RWPE2 (cell line): ENCODE measurements around the gene TK1.
A peak's percentile ranks its signal among the peaks of the same experiment; 100 is the strongest.

ENCODE experiments used
- ATAC-seq: fragments of 200-7000 bp; cut with Tn5 transposase; 3 replicates; pipeline ENCODE4 v1.9.1; 2021; ENCODE audit warnings: low read depth
- DNase-seq: peaks from one replicate; pipeline ENCODE4 v3.0.0-alpha.2; 2020; ENCODE audit warnings: low spot score
- H3K27ac ChIP-seq: fragments of 450-650 bp; 2 replicates; pipeline ENCODE4 v1.5.1; 2017; ENCODE audit warnings: mild to moderate bottlenecking; ENCODE audit not compliant: poor library complexity, severe bottlenecking
- H3K27me3 ChIP-seq: fragments of 250-450 bp; sonication (Bioruptor Pico); 2 replicates; pipeline ENCODE4 v1.5.1; 2021; ENCODE audit warnings: mild to moderate bottlenecking, moderate library complexity; ENCODE audit not compliant: insufficient read depth, poor library complexity, severe bottlenecking
- H3K36me3 ChIP-seq: fragments of 250-450 bp; sonication (Bioruptor Pico); 2 replicates; pipeline ENCODE4 v1.5.1; 2020; ENCODE audit warnings: low read depth, mild to moderate bottlenecking, moderate library complexity
- H3K4me1 ChIP-seq: fragments of 250-450 bp; sonication (Bioruptor Pico); 2 replicates; pipeline ENCODE4 v1.5.1; 2021; ENCODE audit warnings: mild to moderate bottlenecking, moderate library complexity; ENCODE audit not compliant: insufficient read depth, poor library complexity, severe bottlenecking
- H3K4me3 ChIP-seq: fragments of 250-450 bp; sonication (Bioruptor Pico); 2 replicates; pipeline ENCODE4 v1.5.1; 2021; ENCODE audit warnings: mild to moderate bottlenecking, moderate library complexity; ENCODE audit not compliant: severe bottlenecking
- H3K9me3 ChIP-seq: fragments of 250-450 bp; sonication (Bioruptor Pico); 2 replicates; pipeline ENCODE4 v1.5.1; 2021; ENCODE audit warnings: mild to moderate bottlenecking, moderate library complexity; ENCODE audit not compliant: severe bottlenecking
- CTCF ChIP-seq: fragments of 450-650 bp; IDR thresholded peaks from one replicate; pipeline ENCODE4 v1.5.1; 2017; ENCODE audit warnings: mild to moderate bottlenecking, moderate library complexity; ENCODE audit not compliant: poor library complexity, severe bottlenecking

The TK1 gene

DNA sequence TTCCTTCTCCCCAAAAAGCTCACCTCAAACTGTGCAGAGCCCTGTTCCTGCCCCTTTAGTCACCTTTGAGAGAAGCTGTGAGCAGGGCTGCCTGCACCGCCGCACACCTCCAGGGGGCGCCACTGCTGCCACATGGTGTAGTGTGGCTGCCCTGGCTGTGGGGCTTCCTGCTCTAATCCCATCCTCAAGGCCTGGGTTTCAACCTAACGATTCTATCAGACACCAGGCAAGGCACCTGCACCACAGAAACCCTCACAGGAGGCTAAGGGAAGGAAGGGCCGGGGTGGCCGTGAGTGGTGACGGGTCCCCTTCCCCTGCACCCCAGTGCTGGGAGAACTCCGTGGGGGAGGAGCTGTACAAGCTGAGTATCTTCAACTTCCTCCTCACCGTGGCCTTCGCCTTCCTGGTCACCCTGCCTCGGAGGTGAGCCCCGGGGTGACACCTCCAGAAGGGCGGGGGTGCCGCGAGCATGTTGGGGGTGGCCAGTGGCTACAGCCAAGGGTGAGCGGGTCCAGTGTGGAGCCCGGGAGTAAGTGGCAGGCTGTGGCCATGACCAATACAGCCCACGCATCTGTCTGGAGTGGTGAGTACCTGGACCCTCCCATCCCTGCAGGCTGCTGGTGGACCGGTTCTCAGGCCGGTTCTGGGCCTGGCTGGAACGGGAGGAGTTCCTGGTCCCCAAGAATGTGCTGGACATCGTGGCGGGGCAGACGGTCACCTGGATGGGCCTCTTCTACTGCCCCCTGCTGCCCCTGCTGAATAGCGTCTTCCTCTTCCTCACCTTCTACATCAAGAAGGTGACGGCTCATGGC, 49.3 kb downstream of the TK1 start:
- no peaks in the 10 kb centered on the region for H3K36me3 ChIP-seq
- no peaks in the 10 kb centered on the region for H3K27me3 ChIP-seq
- H3K4me3 ChIP-seq: no peak overlapping the region
- no peak overlapping the region for H3K27ac ChIP-seq
- H3K9me3 ChIP-seq: no peaks in the 10 kb centered on the region
- ATAC-seq (no peak), DNase-seq (peak; percentile 72)
- H3K4me1 ChIP-seq: peaks cover 23% of the 10 kb centered on the region
- peak; percentile 32 for TF ChIP-seq CTCF

GRCh38 chr17:78135858-78136500, 50.9 kb downstream of the TK1 start:
- Histone ChIP-seq H3K9me3 (no peaks in the 10 kb centered on the region), H3K4me3 (no peak overlapping the region), H3K27ac (no peak overlapping the region), H3K36me3 (no peaks in the 10 kb centered on the region), H3K27me3 (no peaks in the 10 kb centered on the region), H3K4me1 (peaks cover 16% of the 10 kb centered on the region)
- ATAC-seq (no peak), DNase-seq (no peak)
- TF ChIP-seq CTCF: no peak

DNA sequence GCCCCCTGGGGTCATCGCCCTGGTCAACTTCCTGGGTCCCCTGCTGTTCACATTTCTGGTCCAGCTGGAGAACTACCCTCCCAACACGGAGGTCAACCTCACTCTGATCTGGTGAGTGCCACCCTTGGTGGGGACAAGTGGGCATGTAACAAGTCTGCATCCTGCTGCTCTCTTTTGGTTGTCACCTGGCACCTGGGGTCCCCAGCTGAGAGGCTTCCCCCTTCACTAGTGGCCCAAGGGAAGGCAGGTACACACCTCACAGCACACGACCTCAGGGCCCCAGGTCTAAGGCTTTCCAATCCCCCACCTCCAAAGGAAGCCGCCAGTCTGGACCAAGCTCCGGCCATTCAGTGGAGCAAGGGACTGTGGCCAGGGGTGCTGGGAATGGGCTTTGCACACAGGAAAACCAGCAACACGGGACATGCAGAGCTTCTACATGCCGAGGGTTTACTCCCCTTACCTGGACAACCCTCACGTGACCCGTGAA, 51.9 kb downstream of the TK1 start:
- no peak for TF ChIP-seq CTCF

DNA sequence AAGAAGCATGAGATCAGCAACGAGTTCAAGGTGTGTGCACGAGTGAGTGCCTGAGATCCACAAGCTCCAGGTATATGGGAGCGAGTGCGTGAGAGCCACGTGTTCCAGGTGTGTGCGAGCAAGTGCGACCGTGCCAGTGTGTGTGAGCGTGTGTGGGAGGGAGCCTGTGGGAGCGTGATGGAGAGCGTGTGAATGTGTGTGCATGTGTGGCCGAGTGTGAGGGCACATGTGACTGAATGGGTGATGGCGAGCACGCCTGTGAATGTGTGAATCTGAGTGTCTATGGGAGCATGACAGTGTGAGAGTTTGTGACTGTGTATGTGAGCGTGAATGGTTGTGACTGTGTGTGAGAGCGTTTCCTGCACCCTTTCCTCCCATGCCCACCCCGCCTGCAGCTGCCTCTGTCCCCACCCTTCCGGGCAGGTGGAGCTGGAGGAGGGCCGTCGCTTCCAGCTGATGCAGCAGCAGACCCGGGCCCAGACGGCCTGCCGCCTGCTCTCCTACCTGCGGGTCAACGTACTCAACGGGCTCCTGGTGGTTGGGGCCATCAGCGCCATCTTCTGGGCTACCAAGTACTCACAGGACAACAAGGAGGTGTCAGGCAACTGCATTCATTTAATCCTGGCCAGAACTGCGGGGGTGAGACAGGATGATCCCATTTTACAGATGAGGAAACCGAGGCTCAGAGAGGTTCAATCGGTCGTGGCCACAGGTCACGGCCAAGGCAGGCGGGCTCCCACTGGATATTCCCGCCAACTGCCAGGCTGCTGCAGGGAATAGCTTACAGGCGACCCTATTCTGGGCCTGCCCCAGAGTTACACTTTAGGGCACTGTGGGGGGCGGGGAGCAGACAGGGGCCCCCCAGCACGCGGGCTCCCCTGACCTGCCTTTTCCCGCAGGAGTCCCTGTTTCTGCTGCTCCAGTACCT, 52.6 kb downstream of the TK1 start:
- no peak for ATAC-seq
- DNase-seq: peak; percentile 68
- no peaks in the 10 kb centered on the region for H3K27me3 ChIP-seq
- H3K36me3 ChIP-seq: no peaks in the 10 kb centered on the region
- TF ChIP-seq CTCF: peak; percentile 29
- H3K27ac ChIP-seq: no peak overlapping the region
- H3K4me3 ChIP-seq: no peak overlapping the region
- peaks cover 7% of the 10 kb centered on the region for H3K4me1 ChIP-seq
- H3K9me3 ChIP-seq: no peaks in the 10 kb centered on the region

More for the DNA sequence above, 51.9 kb downstream of the TK1 start:
- no peak overlapping the region for H3K4me3 ChIP-seq
- H3K36me3 ChIP-seq: no peaks in the 10 kb centered on the region
- H3K27me3 ChIP-seq: no peaks in the 10 kb centered on the region
- DNase-seq (no peak), ATAC-seq (no peak)
- H3K9me3 ChIP-seq: no peaks in the 10 kb centered on the region
- H3K4me1 ChIP-seq: peaks cover 9% of the 10 kb centered on the region
- H3K27ac ChIP-seq: no peak overlapping the region
